Peyer's patch (tissue), 4 donors: Measurements from ENCODE around the gene CHAMP1. TPM values are rescaled to one million over a fixed set of nuclear protein-coding genes. Genes with fewer than 3 reads are reported as not detected.
A peak's percentile ranks its signal among the peaks of the same experiment; 100 is the strongest.

ENCODE experiments used
- DNase-seq, 3 donors: peaks; one replicate each; pipeline ENCODE4 v3.0.0-alpha.2; 2017 to 2019
- H3K27ac ChIP-seq, 4 donors: fragments of 200-600 bp; sonication (generic); one replicate each; pipeline ENCODE4 v1.5.1; 2016 to 2019
- H3K27me3 ChIP-seq, 2 donors: fragments of 200-600 bp; sonication (generic); one replicate each; pipeline ENCODE4 v1.5.1; 2019
- H3K36me3 ChIP-seq, 3 donors: fragments of 200-600 bp; sonication (generic); one replicate each; pipeline ENCODE4 v1.5.1; 2016 to 2019
- H3K4me1 ChIP-seq, 4 donors: fragments of 200-600 bp; sonication (generic); one replicate each; pipeline ENCODE4 v1.5.1; 2016 to 2019
- H3K4me3 ChIP-seq, 4 donors: fragments of 200-600 bp; sonication (generic); 1 replicate in 3 of 4; 2 replicates in 1 of 4; pipeline ENCODE4 v1.5.1; 2016 to 2019; ENCODE audit warnings: mild to moderate bottlenecking in 1 of 4
- H3K9me3 ChIP-seq, 4 donors: fragments of 200-600 bp; sonication (generic); one replicate each; pipeline ENCODE4 v1.5.1; 2016 to 2019; ENCODE audit warnings: mild to moderate bottlenecking in 1 of 4
- CTCF ChIP-seq, 6 experiments: fragments of 450-650 bp in 4 of 6; fragments of 200-600 bp in 2 of 6; sonication (generic) in 1 of 6; IDR thresholded peaks; one replicate each; pipeline ENCODE4 v1.5.1; 2017 to 2019; ENCODE audit warnings: antibody characterized with exemption in 6 of 6, mild to moderate bottlenecking in 3 of 6, moderate library complexity in 1 of 6
- POLR2A ChIP-seq, 2 donors: fragments of 450-650 bp; IDR thresholded peaks; one replicate each; pipeline ENCODE4 v1.5.1; 2017; ENCODE audit warnings: antibody characterized with exemption in 2 of 2, mild to moderate bottlenecking in 2 of 2, moderate library complexity in 2 of 2
- total RNA-seq, 4 donors: library from RNA; depleted of rRNA; stranded (reverse); fragments of >200 nt; gene quantifications; one replicate each; pipeline ENCODE4 v1.1.0, GENCODE V29; 2016

CHAMP1 gene
- total RNA-seq, result 10 to 100 TPM in 3 of 4 donors, 1 to 10 TPM in 1; 8.5 to 19.6 (median 15.5) TPM

- peak within 1 kb of the TSS; percentile 86 to 99 (median 90) for H3K4me3 ChIP-seq
- H3K36me3 ChIP-seq, result no peaks in the 10 kb centered on the region
- TF ChIP-seq POLR2A (IDR thresholded peaks at IDR 0.05) (peak; percentile 65 to 86), CTCF (IDR thresholded peaks at IDR 0.05) (peak in 2 of 6 experiments; percentile 9 to 12)
- DNase-seq, result peak; percentile 90 to 98 (median 98)
- H3K4me1 ChIP-seq, result peaks cover 0 to 38% (median 6%) of the 10 kb centered on the region in 4 donors
- H3K27ac ChIP-seq, result peak within 1 kb of the TSS; percentile 88 to 99 (median 97)
- H3K9me3 ChIP-seq, result no peaks in the 10 kb centered on the region
- no peaks in the 10 kb centered on the region for H3K27me3 ChIP-seq
Measured at GRCh38 chr13:114314074-114314912, at the start of gene CHAMP1. CHAMP1 (plus strand) TSS chr13:114314503; CDS start chr13:114323843, 9,340 bp downstream.

GRCh38 chr13:114264886-114265611 lies 49.3 kb upstream of the CHAMP1 start:
- Histone ChIP-seq H3K4me3 (no peak overlapping the region), H3K27me3 (no peaks in the 10 kb centered on the region), H3K4me1 (no peaks in the 10 kb centered on the region), H3K36me3 (peaks cover 0 to 95% (median 0%) of the 10 kb centered on the region in 3 donors), H3K9me3 (no peaks in the 10 kb centered on the region), H3K27ac (no peak overlapping the region)
- TF ChIP-seq CTCF (IDR thresholded peaks at IDR 0.05) (no peak), POLR2A (IDR thresholded peaks at IDR 0.05) (no peak)
- no peak for DNase-seq

GRCh38 chr13:114266241-114266640 lies 48.1 kb upstream of the CHAMP1 start:
- H3K4me3 ChIP-seq, result no peak overlapping the region
- H3K36me3 ChIP-seq, result peaks cover 0 to 83% (median 0%) of the 10 kb centered on the region in 3 donors
- H3K27ac ChIP-seq, result no peak overlapping the region
- H3K9me3 ChIP-seq, result no peaks in the 10 kb centered on the region
- no peak for TF ChIP-seq POLR2A (IDR thresholded peaks at IDR 0.05)
- no peak for TF ChIP-seq CTCF (IDR thresholded peaks at IDR 0.05)
- no peaks in the 10 kb centered on the region for H3K27me3 ChIP-seq
- no peak for DNase-seq
- no peaks in the 10 kb centered on the region for H3K4me1 ChIP-seq

GRCh38 chr13:114268344-114269280 lies 45.7 kb upstream of the CHAMP1 start:
- no peaks in the 10 kb centered on the region for H3K9me3 ChIP-seq
- no peak overlapping the region for H3K27ac ChIP-seq
- no peak for TF ChIP-seq CTCF (IDR thresholded peaks at IDR 0.05)
- no peak for TF ChIP-seq POLR2A (IDR thresholded peaks at IDR 0.05)
- no peaks in the 10 kb centered on the region for H3K4me1 ChIP-seq
- H3K36me3 ChIP-seq, result peaks cover 0 to 76% (median 0%) of the 10 kb centered on the region in 3 donors
- no peaks in the 10 kb centered on the region for H3K27me3 ChIP-seq
- H3K4me3 ChIP-seq, result no peak overlapping the region
- no peak for DNase-seq

GRCh38 chr13:114269281-114269770 lies 45.0 kb upstream of the CHAMP1 start:
- no peak overlapping the region for H3K27ac ChIP-seq
- no peak for DNase-seq
- no peaks in the 10 kb centered on the region for H3K9me3 ChIP-seq
- no peaks in the 10 kb centered on the region for H3K4me1 ChIP-seq
- peaks cover 0 to 76% (median 0%) of the 10 kb centered on the region in 3 donors for H3K36me3 ChIP-seq
- H3K27me3 ChIP-seq, result no peaks in the 10 kb centered on the region
- no peak overlapping the region for H3K4me3 ChIP-seq
- TF ChIP-seq POLR2A (IDR thresholded peaks at IDR 0.05), result no peak
- no peak for TF ChIP-seq CTCF (IDR thresholded peaks at IDR 0.05)
